HG03108 (cell line): Measurements from ENCODE around the gene PGBD2.
A peak's percentile ranks its signal among the peaks of the same experiment; 100 is the strongest.
"Not testable (repeated sequence)": the region's sequence is repeated elsewhere in the genome, so short reads cannot be mapped to it uniquely, and the experiment has no call there.

Source experiments
- ATAC-seq: cut with Tn5 transposase; IDR thresholded peaks from one replicate; pipeline ENCODE4 v1.9.1; 2021; ENCODE audit warnings: moderate library complexity; ENCODE audit not compliant: unreplicated experiment

The PGBD2 gene

GRCh38 chr1:248924696-248925532 is 18.9 kb downstream of the PGBD2 start:
- peak; percentile 77 for ATAC-seq

GRCh38 chr1:248925859-248926258 is 19.8 kb downstream of the PGBD2 start:
- not testable (repeated sequence) for ATAC-seq

- no peak for ATAC-seq
Observed at GRCh38 chr1:248926401-248927182, 20.6 kb downstream of the PGBD2 start.

GRCh38 chr1:248927283-248927682 is 21.2 kb downstream of the PGBD2 start:
- ATAC-seq: not testable (repeated sequence)

- ATAC-seq: not testable (repeated sequence)
Observed at GRCh38 chr1:248928122-248928521, 22.1 kb downstream of the PGBD2 start.

GRCh38 chr1:248930037-248930436 is 24.0 kb downstream of the PGBD2 start:
- not testable (repeated sequence) for ATAC-seq

GRCh38 chr1:248938173-248938809 is 32.3 kb downstream of the PGBD2 start:
- ATAC-seq: not testable (repeated sequence)

- not testable (repeated sequence) for ATAC-seq
Observed at GRCh38 chr1:248944134-248944999, 38.3 kb downstream of the PGBD2 start.

GRCh38 chr1:248945000-248945423 is 39.0 kb downstream of the PGBD2 start:
- ATAC-seq: not testable (repeated sequence)

GRCh38 chr1:248945453-248945852 is 39.4 kb downstream of the PGBD2 start:
- not testable (repeated sequence) for ATAC-seq

GRCh38 chr1:248945856-248946416 is 39.9 kb downstream of the PGBD2 start:
- ATAC-seq: not testable (repeated sequence)
